Activated CD4-positive, alpha-beta T cell treated with anti-CD3 and anti-CD28 coated beads for 24 hours (primary cell): Measurements from ENCODE around the gene TMED6.
"Not testable (repeated sequence)": the region's sequence is repeated elsewhere in the genome, so short reads cannot be mapped to it uniquely, and the experiment has no call there.

Source experiments
- DNase-seq, 2 donors: peaks; one replicate each; pipeline ENCODE4 v3.0.0-alpha.2; 2020; ENCODE audit warnings: low read depth in 2 of 2

TMED6 gene

DNA sequence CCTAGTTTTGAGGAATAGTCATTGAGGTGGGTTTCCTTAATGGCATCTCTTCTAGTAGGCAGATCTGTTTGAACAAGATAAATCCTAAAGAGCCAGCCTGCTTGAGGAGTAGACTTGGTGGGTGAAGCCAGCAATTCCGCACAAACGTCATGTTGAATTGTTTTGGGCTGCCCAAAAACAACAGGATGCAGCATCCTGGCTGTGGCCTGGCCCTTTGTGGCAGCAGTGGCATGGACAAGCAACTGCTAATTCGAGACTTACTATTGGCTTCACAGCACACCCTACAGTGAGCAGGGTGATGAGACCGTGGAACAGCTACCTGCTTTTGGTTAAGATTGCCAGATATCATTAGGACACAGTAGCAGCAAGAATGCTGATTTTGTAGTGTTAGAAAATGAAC lies 49.7 kb downstream of the TMED6 start:
- DNase-seq = no peak

DNA sequence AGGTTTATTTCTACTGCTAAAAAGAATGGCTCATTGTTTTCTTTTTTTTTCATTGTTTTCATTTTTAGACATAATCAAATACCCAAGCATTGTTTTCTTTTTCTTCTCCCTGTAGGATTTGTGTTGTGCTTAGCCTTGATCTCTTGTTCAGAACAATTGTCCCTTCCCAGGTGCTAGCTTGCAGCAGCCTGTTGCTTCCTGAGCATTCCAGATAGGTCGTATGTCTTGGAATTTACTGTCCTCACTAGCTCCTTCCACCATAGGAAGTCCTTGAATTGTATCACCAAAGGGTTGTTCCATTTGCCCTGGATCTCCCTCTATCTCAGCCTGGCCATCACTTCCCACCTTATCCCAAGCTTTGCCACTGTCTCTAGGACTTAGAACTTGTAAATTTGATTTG lies 50.4 kb downstream of the TMED6 start:
- DNase-seq = no peak

DNA sequence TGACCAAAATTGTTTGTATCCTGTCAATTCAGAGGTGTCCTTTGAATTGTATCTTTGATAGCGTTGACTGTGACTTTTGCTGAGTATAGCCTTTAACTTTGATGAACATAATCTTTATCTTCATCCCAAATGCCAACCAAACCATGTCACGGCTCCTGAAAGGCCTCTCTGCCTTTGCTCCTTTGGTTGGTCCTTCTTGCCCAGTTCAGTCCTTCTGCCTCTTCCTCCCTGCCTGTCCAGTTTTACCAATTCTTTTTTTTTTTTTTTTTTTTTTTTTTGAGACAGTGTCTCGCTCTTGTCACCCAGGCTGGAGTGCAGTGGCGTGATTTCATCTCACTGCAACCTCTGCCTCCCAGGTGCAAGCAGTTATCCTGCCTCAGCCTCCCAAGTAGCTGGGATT lies 53.3 kb downstream of the TMED6 start:
- no peak for DNase-seq

DNA sequence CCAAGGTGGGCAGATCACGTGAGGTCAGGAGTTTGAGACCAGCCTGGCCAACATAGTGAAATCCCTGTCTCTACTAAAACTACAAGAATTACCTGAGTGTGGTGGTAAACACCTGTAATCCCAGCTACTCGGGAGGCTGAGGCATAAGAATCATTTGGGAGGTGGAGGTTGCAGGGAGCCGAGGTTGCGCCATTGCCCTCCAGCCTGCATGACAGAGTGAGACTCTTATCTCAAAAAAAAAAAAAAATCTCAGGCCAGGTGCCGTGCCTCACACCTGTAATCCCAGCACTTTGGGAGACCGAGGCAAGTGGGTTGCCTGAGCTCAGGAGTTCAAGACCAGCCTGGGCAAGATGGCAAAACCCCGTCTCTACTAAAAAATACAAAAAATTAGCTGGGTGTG lies 54.8 kb downstream of the TMED6 start:
- DNase-seq = not testable (repeated sequence)

DNA sequence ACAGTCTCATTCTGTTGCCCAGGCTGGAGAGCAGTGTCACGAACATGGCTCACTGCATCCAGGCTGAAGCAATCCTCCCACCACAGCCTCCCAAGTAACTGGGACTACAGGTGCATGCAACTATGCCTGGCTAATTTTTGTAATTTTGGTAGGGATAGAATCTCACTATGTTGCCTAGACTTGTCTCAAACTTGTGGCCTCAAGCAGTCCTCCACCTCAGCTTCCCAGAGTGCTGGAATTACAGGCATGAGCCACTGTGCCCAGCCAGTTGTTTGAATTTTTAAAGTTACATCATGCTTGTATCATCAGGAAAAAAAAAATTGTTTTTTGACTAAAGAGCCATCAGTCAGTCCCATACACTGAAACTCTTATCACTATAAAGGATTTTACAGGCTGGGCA lies 57.5 kb downstream of the TMED6 start:
- DNase-seq = no peak

DNA sequence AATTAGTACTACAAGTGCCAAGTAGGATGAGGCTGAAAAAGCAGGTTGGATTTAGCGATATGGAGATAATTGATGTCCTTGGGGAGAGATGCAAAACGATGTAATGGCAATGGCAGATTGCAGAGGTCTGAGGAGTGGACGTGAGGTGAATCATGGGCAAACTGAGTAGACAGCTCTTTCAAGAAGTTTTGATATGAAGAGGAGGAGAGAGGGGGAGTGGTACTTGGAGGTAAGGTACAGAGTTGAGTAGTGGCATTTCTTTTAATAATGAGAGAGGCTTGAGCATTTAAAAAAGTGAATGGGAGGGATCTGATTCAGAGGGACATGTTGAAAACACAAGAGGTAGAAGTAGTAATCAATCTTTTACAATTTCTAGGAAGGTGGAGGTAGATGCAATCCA lies 58.2 kb downstream of the TMED6 start:
- DNase-seq = no peak
